WTC11 (cell line): ENCODE data around the gene MAD2L1.

Source experiments
- CREB1 ChIP-seq: sonication (generic); formaldehyde crosslinking; IDR thresholded peaks from 2 replicates; pipeline ENCODE4 v1.8.0; 2023; ENCODE audit warnings: mild to moderate bottlenecking, missing genetic modification reagents
- JUN ChIP-seq: sonication (generic); formaldehyde crosslinking; IDR thresholded peaks from 2 replicates; pipeline ENCODE4 v1.8.0; 2023; ENCODE audit warnings: mild to moderate bottlenecking, missing genetic modification reagents
- MYBL2 ChIP-seq: sonication (generic); formaldehyde crosslinking; IDR thresholded peaks from 2 replicates; pipeline ENCODE4 v1.8.1; 2023; ENCODE audit warnings: mild to moderate bottlenecking, moderate library complexity, missing genetic modification reagents
- RORB ChIP-seq: fragments of 250-450 bp; sonication (Bioruptor Pico); IDR thresholded peaks from 2 replicates; pipeline ENCODE4 v1.9.0; 2021; ENCODE audit warnings: mild to moderate bottlenecking
- SP1 ChIP-seq: sonication (generic); formaldehyde crosslinking; conservative IDR thresholded peaks from 2 replicates; pipeline ENCODE4 v1.8.1; 2022; ENCODE audit warnings: missing genetic modification reagents
- TF ChIP-seq, protein P1 (sequence below): fragments of 200-600 bp; IDR thresholded peaks from 2 replicates; pipeline ENCODE4 v1.8.0; 2022; ENCODE audit warnings: antibody characterized with exemption
- TF ChIP-seq, protein P2 (sequence below): sonication (generic); formaldehyde crosslinking; IDR thresholded peaks from 2 replicates; pipeline ENCODE4 v1.8.0; 2022; ENCODE audit warnings: missing genetic modification reagents
- TF ChIP-seq, protein P3 (sequence below): sonication (generic); formaldehyde crosslinking; IDR thresholded peaks from 2 replicates; pipeline ENCODE4 v1.8.0; 2022; ENCODE audit warnings: mild to moderate bottlenecking, missing genetic modification reagents
- TF ChIP-seq, protein P4 (sequence below): sonication (generic); formaldehyde crosslinking; conservative IDR thresholded peaks from 2 replicates; pipeline ENCODE4 v1.8.1; 2023; ENCODE audit warnings: mild to moderate bottlenecking, low read depth, missing genetic modification reagents, moderate library complexity

DNA sequence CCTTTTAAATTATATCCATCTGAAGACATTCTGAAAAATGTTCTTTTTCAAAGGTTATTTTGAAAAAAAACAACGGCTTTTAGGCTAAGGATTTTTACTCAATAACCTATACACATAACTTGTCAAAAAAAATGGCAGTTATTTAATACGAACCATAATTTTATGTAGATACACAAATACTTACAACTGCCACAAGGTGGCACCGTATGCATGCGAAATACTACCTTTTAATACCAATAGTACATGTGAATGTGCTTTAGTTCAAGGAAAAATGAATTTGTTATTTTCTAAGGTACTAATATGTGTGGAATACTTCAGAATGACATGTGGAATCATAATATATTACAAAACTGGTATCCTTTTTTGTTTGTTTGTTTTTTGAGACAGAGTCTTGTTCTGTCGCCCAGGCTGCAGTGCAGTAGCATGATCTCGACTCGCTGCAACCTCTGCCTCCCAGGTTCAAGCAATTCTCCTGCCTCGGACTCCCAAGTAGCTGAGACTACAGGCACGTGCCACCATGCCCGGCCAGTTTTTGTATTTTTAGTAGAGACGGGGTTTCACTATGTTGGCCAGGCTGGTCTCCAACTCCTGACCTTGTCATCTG lies 4.6 kb upstream of the MAD2L1 start:
- TF ChIP-seq, protein P1, sequence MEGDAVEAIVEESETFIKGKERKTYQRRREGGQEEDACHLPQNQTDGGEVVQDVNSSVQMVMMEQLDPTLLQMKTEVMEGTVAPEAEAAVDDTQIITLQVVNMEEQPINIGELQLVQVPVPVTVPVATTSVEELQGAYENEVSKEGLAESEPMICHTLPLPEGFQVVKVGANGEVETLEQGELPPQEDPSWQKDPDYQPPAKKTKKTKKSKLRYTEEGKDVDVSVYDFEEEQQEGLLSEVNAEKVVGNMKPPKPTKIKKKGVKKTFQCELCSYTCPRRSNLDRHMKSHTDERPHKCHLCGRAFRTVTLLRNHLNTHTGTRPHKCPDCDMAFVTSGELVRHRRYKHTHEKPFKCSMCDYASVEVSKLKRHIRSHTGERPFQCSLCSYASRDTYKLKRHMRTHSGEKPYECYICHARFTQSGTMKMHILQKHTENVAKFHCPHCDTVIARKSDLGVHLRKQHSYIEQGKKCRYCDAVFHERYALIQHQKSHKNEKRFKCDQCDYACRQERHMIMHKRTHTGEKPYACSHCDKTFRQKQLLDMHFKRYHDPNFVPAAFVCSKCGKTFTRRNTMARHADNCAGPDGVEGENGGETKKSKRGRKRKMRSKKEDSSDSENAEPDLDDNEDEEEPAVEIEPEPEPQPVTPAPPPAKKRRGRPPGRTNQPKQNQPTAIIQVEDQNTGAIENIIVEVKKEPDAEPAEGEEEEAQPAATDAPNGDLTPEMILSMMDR = peak; percentile 38; the same call in 1 of the 2 replicates
- TF ChIP-seq CREB1 (CRISPR knock-in tag) (no peak), MYBL2 (CRISPR knock-in tag) (no peak), SP1 (no peak), RORB (CRISPR knock-in tag) (no peak), JUN (CRISPR knock-in tag) (no peak)
- TF ChIP-seq, protein P2, sequence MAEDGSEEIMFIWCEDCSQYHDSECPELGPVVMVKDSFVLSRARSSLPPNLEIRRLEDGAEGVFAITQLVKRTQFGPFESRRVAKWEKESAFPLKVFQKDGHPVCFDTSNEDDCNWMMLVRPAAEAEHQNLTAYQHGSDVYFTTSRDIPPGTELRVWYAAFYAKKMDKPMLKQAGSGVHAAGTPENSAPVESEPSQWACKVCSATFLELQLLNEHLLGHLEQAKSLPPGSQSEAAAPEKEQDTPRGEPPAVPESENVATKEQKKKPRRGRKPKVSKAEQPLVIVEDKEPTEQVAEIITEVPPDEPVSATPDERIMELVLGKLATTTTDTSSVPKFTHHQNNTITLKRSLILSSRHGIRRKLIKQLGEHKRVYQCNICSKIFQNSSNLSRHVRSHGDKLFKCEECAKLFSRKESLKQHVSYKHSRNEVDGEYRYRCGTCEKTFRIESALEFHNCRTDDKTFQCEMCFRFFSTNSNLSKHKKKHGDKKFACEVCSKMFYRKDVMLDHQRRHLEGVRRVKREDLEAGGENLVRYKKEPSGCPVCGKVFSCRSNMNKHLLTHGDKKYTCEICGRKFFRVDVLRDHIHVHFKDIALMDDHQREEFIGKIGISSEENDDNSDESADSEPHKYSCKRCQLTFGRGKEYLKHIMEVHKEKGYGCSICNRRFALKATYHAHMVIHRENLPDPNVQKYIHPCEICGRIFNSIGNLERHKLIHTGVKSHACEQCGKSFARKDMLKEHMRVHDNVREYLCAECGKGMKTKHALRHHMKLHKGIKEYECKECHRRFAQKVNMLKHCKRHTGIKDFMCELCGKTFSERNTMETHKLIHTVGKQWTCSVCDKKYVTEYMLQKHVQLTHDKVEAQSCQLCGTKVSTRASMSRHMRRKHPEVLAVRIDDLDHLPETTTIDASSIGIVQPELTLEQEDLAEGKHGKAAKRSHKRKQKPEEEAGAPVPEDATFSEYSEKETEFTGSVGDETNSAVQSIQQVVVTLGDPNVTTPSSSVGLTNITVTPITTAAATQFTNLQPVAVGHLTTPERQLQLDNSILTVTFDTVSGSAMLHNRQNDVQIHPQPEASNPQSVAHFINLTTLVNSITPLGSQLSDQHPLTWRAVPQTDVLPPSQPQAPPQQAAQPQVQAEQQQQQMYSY (CRISPR knock-in tag) = no peak
- TF ChIP-seq, protein P3, sequence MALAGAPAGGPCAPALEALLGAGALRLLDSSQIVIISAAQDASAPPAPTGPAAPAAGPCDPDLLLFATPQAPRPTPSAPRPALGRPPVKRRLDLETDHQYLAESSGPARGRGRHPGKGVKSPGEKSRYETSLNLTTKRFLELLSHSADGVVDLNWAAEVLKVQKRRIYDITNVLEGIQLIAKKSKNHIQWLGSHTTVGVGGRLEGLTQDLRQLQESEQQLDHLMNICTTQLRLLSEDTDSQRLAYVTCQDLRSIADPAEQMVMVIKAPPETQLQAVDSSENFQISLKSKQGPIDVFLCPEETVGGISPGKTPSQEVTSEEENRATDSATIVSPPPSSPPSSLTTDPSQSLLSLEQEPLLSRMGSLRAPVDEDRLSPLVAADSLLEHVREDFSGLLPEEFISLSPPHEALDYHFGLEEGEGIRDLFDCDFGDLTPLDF = no peak
- TF ChIP-seq, protein P4, sequence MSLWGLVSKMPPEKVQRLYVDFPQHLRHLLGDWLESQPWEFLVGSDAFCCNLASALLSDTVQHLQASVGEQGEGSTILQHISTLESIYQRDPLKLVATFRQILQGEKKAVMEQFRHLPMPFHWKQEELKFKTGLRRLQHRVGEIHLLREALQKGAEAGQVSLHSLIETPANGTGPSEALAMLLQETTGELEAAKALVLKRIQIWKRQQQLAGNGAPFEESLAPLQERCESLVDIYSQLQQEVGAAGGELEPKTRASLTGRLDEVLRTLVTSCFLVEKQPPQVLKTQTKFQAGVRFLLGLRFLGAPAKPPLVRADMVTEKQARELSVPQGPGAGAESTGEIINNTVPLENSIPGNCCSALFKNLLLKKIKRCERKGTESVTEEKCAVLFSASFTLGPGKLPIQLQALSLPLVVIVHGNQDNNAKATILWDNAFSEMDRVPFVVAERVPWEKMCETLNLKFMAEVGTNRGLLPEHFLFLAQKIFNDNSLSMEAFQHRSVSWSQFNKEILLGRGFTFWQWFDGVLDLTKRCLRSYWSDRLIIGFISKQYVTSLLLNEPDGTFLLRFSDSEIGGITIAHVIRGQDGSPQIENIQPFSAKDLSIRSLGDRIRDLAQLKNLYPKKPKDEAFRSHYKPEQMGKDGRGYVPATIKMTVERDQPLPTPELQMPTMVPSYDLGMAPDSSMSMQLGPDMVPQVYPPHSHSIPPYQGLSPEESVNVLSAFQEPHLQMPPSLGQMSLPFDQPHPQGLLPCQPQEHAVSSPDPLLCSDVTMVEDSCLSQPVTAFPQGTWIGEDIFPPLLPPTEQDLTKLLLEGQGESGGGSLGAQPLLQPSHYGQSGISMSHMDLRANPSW (CRISPR knock-in tag) = no peak
